ENCODE data around the gene PMPCA.

Gene PMPCA

GRCh38 chr9:136374183-136374575, 36.3 kb upstream of the PMPCA start:
- DNase-seq, result no peak

GRCh38 chr9:136375096-136375495, 35.4 kb upstream of the PMPCA start:
- DNase-seq, result no peak

- DNase-seq, result no peak
These were observed 34.0 kb upstream of the PMPCA start for GRCh38 chr9:136376457-136376856.

GRCh38 chr9:136377341-136378169, 32.9 kb upstream of the PMPCA start:
- no peak for DNase-seq

- no peak for DNase-seq
These were observed 32.1 kb upstream of the PMPCA start for GRCh38 chr9:136378170-136379002.

- DNase-seq, result no peak
These were observed 31.5 kb upstream of the PMPCA start for GRCh38 chr9:136379003-136379287.

- DNase-seq, result no peak
These were observed 31.1 kb upstream of the PMPCA start for GRCh38 chr9:136379401-136379800.

GRCh38 chr9:136379891-136380290, 30.6 kb upstream of the PMPCA start:
- no peak for DNase-seq

GRCh38 chr9:136380381-136380780, 30.1 kb upstream of the PMPCA start:
- DNase-seq, result no peak

GRCh38 chr9:136381311-136381710, 29.1 kb upstream of the PMPCA start:
- no peak for DNase-seq

GRCh38 chr9:136381966-136382513, 28.4 kb upstream of the PMPCA start:
- DNase-seq, result no peak

- DNase-seq, result no peak
These were observed 27.0 kb upstream of the PMPCA start for GRCh38 chr9:136383436-136383835.

GRCh38 chr9:136385015-136385414, 25.4 kb upstream of the PMPCA start:
- no peak for DNase-seq

- no peak for DNase-seq
These were observed 24.4 kb upstream of the PMPCA start for GRCh38 chr9:136386018-136386417.

GRCh38 chr9:136387217-136387616, 23.2 kb upstream of the PMPCA start:
- no peak for DNase-seq

- no peak for DNase-seq
These were observed 21.1 kb upstream of the PMPCA start for GRCh38 chr9:136389396-136389795.

- no peak for DNase-seq
These were observed 18.5 kb upstream of the PMPCA start for GRCh38 chr9:136391737-136392537.

- DNase-seq, result no peak
These were observed 17.7 kb upstream of the PMPCA start for GRCh38 chr9:136392538-136393449.

GRCh38 chr9:136393531-136393930, 16.9 kb upstream of the PMPCA start:
- no peak for DNase-seq

- DNase-seq, result no peak
These were observed 16.0 kb upstream of the PMPCA start for GRCh38 chr9:136394312-136395019.

GRCh38 chr9:136395020-136395340, 15.5 kb upstream of the PMPCA start:
- no peak for DNase-seq
